Activated naive CD4-positive, alpha-beta T cell treated with anti-CD3 and anti-CD28 coated beads, Interleukin-2, amount 50 U/mL, for 24 hours (primary cell): ENCODE measurements around the gene PPP2R3C.
"Not testable (repeated sequence)": the region's sequence is repeated elsewhere in the genome, so short reads cannot be mapped to it uniquely, and the experiment has no call there.

Experiments
- H3K27ac Mint-ChIP-seq: one replicate; pipeline ENCODE4 v1.8.0; 2021; ENCODE audit warnings: mild to moderate bottlenecking, mixed read lengths
- H3K27me3 Mint-ChIP-seq: one replicate; pipeline ENCODE4 v1.8.0; 2021; ENCODE audit warnings: mixed read lengths
- H3K36me3 Mint-ChIP-seq: one replicate; pipeline ENCODE4 v1.8.0; 2021; ENCODE audit warnings: mixed read lengths
- H3K4me1 Mint-ChIP-seq: one replicate; pipeline ENCODE4 v1.8.0; 2021; ENCODE audit warnings: mixed read lengths
- H3K4me3 Mint-ChIP-seq: one replicate; pipeline ENCODE4 v1.8.0; 2021; ENCODE audit warnings: mild to moderate bottlenecking, mixed read lengths
- H3K9me3 Mint-ChIP-seq: one replicate; pipeline ENCODE4 v1.8.0; 2021; ENCODE audit warnings: mixed read lengths

Gene PPP2R3C

DNA sequence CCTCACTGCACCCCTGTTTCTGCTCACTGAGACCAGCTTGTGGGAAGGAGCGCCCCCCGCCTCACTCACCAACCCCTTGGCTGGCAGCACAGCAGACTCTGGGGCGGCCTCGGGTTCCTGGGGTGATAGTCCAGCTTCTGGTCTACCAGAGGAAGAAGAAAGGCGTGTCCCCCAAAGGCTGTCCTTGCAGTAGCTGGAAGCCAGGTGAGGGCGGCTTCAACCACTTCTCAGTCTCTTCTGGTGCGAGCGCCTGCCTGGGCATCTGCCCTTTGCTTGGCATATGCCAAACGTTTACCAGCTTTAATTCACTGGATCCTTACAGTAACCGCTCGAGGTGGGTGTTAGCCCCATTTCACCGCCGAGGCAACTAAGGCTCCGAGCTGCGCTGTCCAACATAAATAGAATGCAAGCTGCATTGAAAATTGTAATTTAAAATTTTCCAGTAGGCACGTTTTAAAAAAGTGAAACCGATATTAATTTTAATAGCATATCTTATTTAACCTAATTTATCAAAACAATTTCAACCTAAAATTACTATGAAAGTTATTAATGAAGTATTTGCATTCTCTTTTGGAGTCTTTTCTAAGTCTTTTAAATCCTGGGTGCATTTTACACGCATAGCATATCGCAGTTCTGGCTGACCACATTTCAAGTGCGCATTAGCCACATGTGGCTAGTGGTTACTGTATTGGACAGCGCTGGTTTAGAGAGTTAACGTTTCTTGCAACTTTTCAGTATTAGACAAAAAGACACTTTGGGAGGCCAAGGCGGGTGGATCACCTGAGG is 74.8 kb downstream of the PPP2R3C start:
- H3K4me1 Mint-ChIP-seq = peaks cover 27% of the 10 kb centered on the region
- H3K36me3 Mint-ChIP-seq = peaks cover 3% of the 10 kb centered on the region
- peak overlapping the region; percentile 96 for H3K4me3 Mint-ChIP-seq
- H3K27me3 Mint-ChIP-seq = no peaks in the 10 kb centered on the region
- no peaks in the 10 kb centered on the region for H3K9me3 Mint-ChIP-seq
- H3K27ac Mint-ChIP-seq = peak overlapping the region; percentile 89

DNA sequence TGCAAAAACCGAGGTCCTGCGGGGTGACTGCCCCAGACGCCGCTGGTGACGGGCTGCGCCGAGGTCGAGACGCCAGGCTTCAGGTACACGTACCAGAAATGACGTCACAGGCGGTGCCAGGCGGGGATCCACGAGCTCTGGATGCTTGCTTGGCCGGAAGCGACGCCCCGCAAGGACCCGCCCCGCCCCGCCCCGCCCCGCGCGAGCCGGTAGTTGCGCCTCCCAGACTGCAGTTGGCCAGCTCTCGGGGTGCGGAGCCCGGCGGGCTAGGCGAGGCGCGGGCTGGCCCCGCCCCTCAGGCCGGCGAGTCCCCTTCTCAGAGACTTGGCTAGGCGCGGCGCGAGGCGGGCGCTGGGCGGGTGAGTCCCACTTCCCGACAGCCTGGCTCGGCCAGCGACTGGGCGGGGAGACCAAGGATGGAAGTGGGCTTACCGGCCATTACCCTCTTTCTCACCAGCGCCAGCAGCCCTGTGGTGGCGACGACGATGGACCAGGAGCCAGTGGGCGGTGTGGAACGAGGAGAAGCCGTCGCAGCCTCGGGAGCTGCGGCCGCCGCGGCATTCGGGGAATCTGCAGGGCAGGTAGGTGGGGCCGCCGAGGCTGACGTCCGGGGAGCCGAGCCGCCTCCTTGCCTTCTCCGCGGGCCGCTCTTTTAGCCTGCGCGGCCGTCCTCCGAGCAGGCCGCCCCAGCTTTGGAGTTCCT is 75.6 kb downstream of the PPP2R3C start, which contains the start of gene FAM177A1:
TSS of gene FAM177A1 (plus strand) at position 225 of the 703 bp plus-strand sequence. CDS start at position 417, 192 bp downstream.
- peaks cover 27% of the 10 kb centered on the region for H3K4me1 Mint-ChIP-seq
- H3K36me3 Mint-ChIP-seq = peaks cover 3% of the 10 kb centered on the region
- peak within 1 kb of the TSS; percentile 98 for H3K27ac Mint-ChIP-seq

DNA sequence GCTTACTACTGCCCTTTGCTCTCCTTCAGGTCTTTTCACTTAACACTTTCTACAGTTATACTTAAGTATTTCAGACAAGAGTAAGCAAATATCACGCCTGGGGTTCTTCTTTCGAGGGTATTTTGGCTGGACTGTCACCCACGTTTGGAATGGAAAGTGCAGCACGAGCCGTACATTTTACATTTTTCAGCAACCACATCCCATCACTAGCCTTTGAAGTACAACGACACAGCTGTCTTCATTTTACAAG is 76.1 kb downstream of the PPP2R3C start:
- peaks cover 3% of the 10 kb centered on the region for H3K36me3 Mint-ChIP-seq
- H3K4me1 Mint-ChIP-seq = peaks cover 27% of the 10 kb centered on the region
- peak overlapping the region; percentile 98 for H3K27ac Mint-ChIP-seq

More for the DNA sequence above, 75.6 kb downstream of the PPP2R3C start, which contains the start of gene FAM177A1:
- no peaks in the 10 kb centered on the region for H3K27me3 Mint-ChIP-seq
- H3K4me3 Mint-ChIP-seq = peak within 1 kb of the TSS; percentile 96
- H3K9me3 Mint-ChIP-seq = no peaks in the 10 kb centered on the region

GRCh38 chr14:35044939-35045797 is 76.6 kb downstream of the PPP2R3C start:
- peak overlapping the region; percentile 96 for H3K4me3 Mint-ChIP-seq
- H3K36me3 Mint-ChIP-seq = peaks cover 3% of the 10 kb centered on the region
- peaks cover 27% of the 10 kb centered on the region for H3K4me1 Mint-ChIP-seq
- H3K27ac Mint-ChIP-seq = peak overlapping the region; percentile 98
- H3K9me3 Mint-ChIP-seq = no peaks in the 10 kb centered on the region
- H3K27me3 Mint-ChIP-seq = no peaks in the 10 kb centered on the region

More for the DNA sequence above, 76.1 kb downstream of the PPP2R3C start:
- no peaks in the 10 kb centered on the region for H3K9me3 Mint-ChIP-seq
- no peaks in the 10 kb centered on the region for H3K27me3 Mint-ChIP-seq
- H3K4me3 Mint-ChIP-seq = peak overlapping the region; percentile 96

- H3K4me3 Mint-ChIP-seq = no peak overlapping the region
- no peaks in the 10 kb centered on the region for H3K9me3 Mint-ChIP-seq
- H3K4me1 Mint-ChIP-seq = peaks cover 24% of the 10 kb centered on the region
- peaks cover under 1% of the 10 kb centered on the region for H3K36me3 Mint-ChIP-seq
- no peaks in the 10 kb centered on the region for H3K27me3 Mint-ChIP-seq
- peak overlapping the region; percentile 31 for H3K27ac Mint-ChIP-seq
Measured at GRCh38 chr14:35043046-35043445, 78.7 kb downstream of the PPP2R3C start.

GRCh38 chr14:35042632-35043031 is 79.2 kb downstream of the PPP2R3C start:
- Mint-ChIP-seq H3K9me3 (no peaks in the 10 kb centered on the region), H3K36me3 (no peaks in the 10 kb centered on the region), H3K27me3 (no peaks in the 10 kb centered on the region), H3K4me1 (peaks cover 20% of the 10 kb centered on the region), H3K27ac (peak overlapping the region; percentile 31), H3K4me3 (no peak overlapping the region)

DNA sequence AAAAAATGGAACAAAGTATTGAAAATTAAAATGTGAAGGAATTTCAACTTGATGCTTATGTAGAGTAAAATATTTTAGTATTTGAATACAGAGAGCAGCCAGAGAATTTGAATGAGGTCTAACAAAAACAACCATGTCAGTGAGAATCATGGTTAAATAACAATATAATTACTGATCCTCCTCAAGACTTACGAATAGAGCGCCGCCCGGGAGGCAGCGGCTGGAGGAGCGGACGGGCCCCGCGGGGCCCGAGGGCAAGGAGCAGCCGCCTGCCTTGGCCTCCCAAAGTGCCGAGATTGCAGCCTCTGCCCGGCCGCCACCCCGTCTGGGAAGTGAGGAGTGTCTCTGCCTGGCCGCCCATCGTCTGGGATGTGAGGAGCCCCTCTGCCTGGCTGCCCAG is 83.5 kb downstream of the PPP2R3C start:
- not testable (repeated sequence) for H3K27ac Mint-ChIP-seq, H3K4me1 Mint-ChIP-seq, H3K4me3 Mint-ChIP-seq, H3K27me3 Mint-ChIP-seq
- H3K36me3 Mint-ChIP-seq = peaks cover 13% of the 10 kb centered on the region
- peaks cover 12% of the 10 kb centered on the region for H3K9me3 Mint-ChIP-seq
